ENCODE data around the gene SMYD3. TPM values are rescaled to one million over a fixed set of nuclear protein-coding genes. Genes with fewer than 3 reads are reported as not detected.
"Not testable (repeated sequence)": the region's sequence is repeated elsewhere in the genome, so short reads cannot be mapped to it uniquely, and the experiment has no call there.

Gene SMYD3
- polyA plus RNA-seq, 1 donor from 2014 or later, result 48.6 TPM

- Histone ChIP-seq H3K27me3 (ENCODE audit: insufficient read depth, low read depth, low read length) (no peaks in the 10 kb centered on the region), H3K36me3 (ENCODE audit: insufficient read depth, low read length) (no peaks in the 10 kb centered on the region), H3K9ac (ENCODE audit: low read length) (no peak overlapping the region), H3K9me3 (ENCODE audit: low read length) (no peaks in the 10 kb centered on the region), H3K9me2 (ENCODE audit: insufficient read depth, low read length) (no peaks in the 10 kb centered on the region), H3K4me2 (ENCODE audit: low read length) (no peak overlapping the region), H3K79me2 (replicated peaks; ENCODE audit: insufficient read depth, low read length) (no peaks in the 10 kb centered on the region), H3K27ac (ENCODE audit: low read length) (no peak overlapping the region), H4K20me1 (ENCODE audit: insufficient read depth) (no peaks in the 10 kb centered on the region), H3F3A (ENCODE audit: insufficient read depth, low read length, poor library complexity, severe bottlenecking) (no peaks in the 10 kb centered on the region), H2AFZ (ENCODE audit: low read depth, low read length) (no peak overlapping the region), H3K4me3 (ENCODE audit: low read length) (no peak overlapping the region)
- TF ChIP-seq MXI1 (conservative IDR thresholded peaks at IDR 0.05; ENCODE audit: poor library complexity, severe bottlenecking) (no peak), RAD21 (conservative IDR thresholded peaks at IDR 0.05) (no peak), EP300 (conservative IDR thresholded peaks at IDR 0.05; ENCODE audit: poor library complexity, severe bottlenecking) (no peak), REST (IDR thresholded peaks at IDR 0.05; ENCODE audit: borderline replicate concordance) (no peak), POLR2AphosphoS5 (IDR thresholded peaks at IDR 0.05) (no peak), CTCF (IDR thresholded peaks at IDR 0.05; ENCODE audit: poor library complexity, severe bottlenecking) (no peak), TAF1 (IDR thresholded peaks at IDR 0.05; ENCODE audit: low read depth) (no peak), EZH2 (IDR thresholded peaks at IDR 0.05; ENCODE audit: borderline replicate concordance, insufficient read depth, low read length, poor library complexity, severe bottlenecking) (no peak), SMC3 (conservative IDR thresholded peaks at IDR 0.05; ENCODE audit: poor library complexity) (no peak)
Observed at GRCh38 chr1:246365708-246366107, 141.4 kb downstream of the SMYD3 start.

GRCh38 chr1:246364415-246364941 lies 142.6 kb downstream of the SMYD3 start:
- Histone ChIP-seq H4K20me1 (ENCODE audit: insufficient read depth) (no peaks in the 10 kb centered on the region), H3K27ac (ENCODE audit: low read length) (no peak overlapping the region), H3K9ac (ENCODE audit: low read length) (no peak overlapping the region), H3K4me3 (ENCODE audit: low read length) (no peak overlapping the region), H3K27me3 (ENCODE audit: insufficient read depth, low read depth, low read length) (no peaks in the 10 kb centered on the region), H3K9me2 (ENCODE audit: insufficient read depth, low read length) (no peaks in the 10 kb centered on the region), H3K4me2 (ENCODE audit: low read length) (no peak overlapping the region), H3K9me3 (ENCODE audit: low read length) (no peaks in the 10 kb centered on the region), H3K36me3 (ENCODE audit: insufficient read depth, low read length) (no peaks in the 10 kb centered on the region), H3K79me2 (replicated peaks; ENCODE audit: insufficient read depth, low read length) (no peaks in the 10 kb centered on the region), H3F3A (ENCODE audit: insufficient read depth, low read length, poor library complexity, severe bottlenecking) (no peaks in the 10 kb centered on the region), H2AFZ (ENCODE audit: low read depth, low read length) (no peak overlapping the region)
- TF ChIP-seq CTCF (IDR thresholded peaks at IDR 0.05; ENCODE audit: poor library complexity, severe bottlenecking) (no peak), RAD21 (conservative IDR thresholded peaks at IDR 0.05) (no peak), EZH2 (IDR thresholded peaks at IDR 0.05; ENCODE audit: borderline replicate concordance, insufficient read depth, low read length, poor library complexity, severe bottlenecking) (no peak), POLR2AphosphoS5 (IDR thresholded peaks at IDR 0.05) (no peak), TAF1 (IDR thresholded peaks at IDR 0.05; ENCODE audit: low read depth) (no peak), SMC3 (conservative IDR thresholded peaks at IDR 0.05; ENCODE audit: poor library complexity) (no peak)

- not testable (repeated sequence) for H3K9ac ChIP-seq (ENCODE audit: low read length); H3K27ac ChIP-seq (ENCODE audit: low read length); H3K4me2 ChIP-seq (ENCODE audit: low read length)
Observed at GRCh38 chr1:246357014-246357598, 150.0 kb downstream of the SMYD3 start.

More at GRCh38 chr1:246357014-246357598, 150.0 kb downstream of the SMYD3 start:
- not testable (repeated sequence) for H3K4me3 ChIP-seq (ENCODE audit: low read length); H3K79me2 ChIP-seq (replicated peaks; ENCODE audit: insufficient read depth, low read length); H4K20me1 ChIP-seq (ENCODE audit: insufficient read depth); H3K9me2 ChIP-seq (ENCODE audit: insufficient read depth, low read length); H3K9me3 ChIP-seq (ENCODE audit: low read length); H3F3A ChIP-seq (ENCODE audit: insufficient read depth, low read length, poor library complexity, severe bottlenecking); H3K36me3 ChIP-seq (ENCODE audit: insufficient read depth, low read length); H2AFZ ChIP-seq (ENCODE audit: low read depth, low read length); H3K27me3 ChIP-seq (ENCODE audit: insufficient read depth, low read depth, low read length)

Measured in neural cell (in vitro differentiated cells).